Ascending aorta (tissue), 2 donors: ENCODE data around the gene CDH20. TPM values are rescaled to one million over a fixed set of nuclear protein-coding genes. Genes with fewer than 3 reads are reported as not detected.
"Not testable (repeated sequence)": the region's sequence is repeated elsewhere in the genome, so short reads cannot be mapped to it uniquely, and the experiment has no call there.

ENCODE experiments used
- DNase-seq, 2 donors: peaks; one replicate each; pipeline ENCODE4 v3.0.0-alpha.2; 2019; ENCODE audit warnings: low spot score in 2 of 2
- H3K27ac ChIP-seq, 2 donors: fragments of 200-600 bp; sonication (generic); one replicate each; pipeline ENCODE4 v1.5.1; 2016 to 2017; ENCODE audit warnings: mild to moderate bottlenecking in 1 of 2
- H3K27me3 ChIP-seq: fragments of 200-600 bp; sonication (generic); one replicate; pipeline ENCODE4 v1.5.1; 2017
- H3K36me3 ChIP-seq, 2 donors: fragments of 200-600 bp; sonication (generic); one replicate each; pipeline ENCODE4 v1.5.1; 2016
- H3K4me1 ChIP-seq, 2 donors: fragments of 200-600 bp; sonication (generic); one replicate each; pipeline ENCODE4 v1.5.1; 2016 to 2017; ENCODE audit warnings: mild to moderate bottlenecking in 1 of 2
- H3K4me3 ChIP-seq, 2 donors: fragments of 200-600 bp; sonication (generic); one replicate each; pipeline ENCODE4 v1.5.1; 2016 to 2017; ENCODE audit warnings: mild to moderate bottlenecking in 1 of 2
- H3K9me3 ChIP-seq, 2 donors: fragments of 200-600 bp; sonication (generic); one replicate each; pipeline ENCODE4 v1.5.1; 2016
- CTCF ChIP-seq, 3 experiments: fragments of 200-600 bp in 2 of 3; fragments of 450-650 bp in 1 of 3; sonication (generic) in 2 of 3; IDR thresholded peaks; one replicate each; pipeline ENCODE4 v1.5.1; 2016 to 2019; ENCODE audit warnings: antibody characterized with exemption in 3 of 3, mild to moderate bottlenecking in 1 of 3, moderate library complexity in 1 of 3
- intact Hi-C: fragments of 100-400 bp; cut with DNase I; formaldehyde crosslinking; loops from one replicate; pipeline ENCODE4 v1.15.1; 2023
- total RNA-seq: library from RNA; depleted of rRNA; stranded (reverse); fragments of >200 nt; gene quantifications from one replicate; pipeline ENCODE4 v1.1.0, GENCODE V29; 2016

The CDH20 gene
- total RNA-seq, 1 donor from 2014 or later, result not detected

- intact Hi-C loops, result no loop called here
- no peak overlapping the region for H3K27ac ChIP-seq
- no peaks in the 10 kb centered on the region for H3K27me3 ChIP-seq
- no peaks in the 10 kb centered on the region for H3K4me1 ChIP-seq
- no peak for TF ChIP-seq CTCF (IDR thresholded peaks at IDR 0.05)
- no peaks in the 10 kb centered on the region for H3K36me3 ChIP-seq
- DNase-seq, result no peak
- H3K4me3 ChIP-seq, result no peak overlapping the region
- H3K9me3 ChIP-seq, result no peaks in the 10 kb centered on the region
Observed at GRCh38 chr18:61362511-61362910, 29.3 kb downstream of the CDH20 start.

GRCh38 chr18:61364953-61365352, 31.7 kb downstream of the CDH20 start:
- no peak for DNase-seq
- H3K4me3 ChIP-seq, result no peak overlapping the region
- no peaks in the 10 kb centered on the region for H3K4me1 ChIP-seq
- H3K27me3 ChIP-seq, result no peaks in the 10 kb centered on the region
- no peak for TF ChIP-seq CTCF (IDR thresholded peaks at IDR 0.05)
- intact Hi-C loops, result no loop called here
- no peak overlapping the region for H3K27ac ChIP-seq
- no peaks in the 10 kb centered on the region for H3K36me3 ChIP-seq
- H3K9me3 ChIP-seq, result no peaks in the 10 kb centered on the region

GRCh38 chr18:61368001-61368400, 34.8 kb downstream of the CDH20 start:
- Histone ChIP-seq H3K27ac (no peak overlapping the region), H3K4me1 (no peaks in the 10 kb centered on the region), H3K36me3 (no peaks in the 10 kb centered on the region), H3K4me3 (no peak overlapping the region), H3K27me3 (no peaks in the 10 kb centered on the region), H3K9me3 (no peaks in the 10 kb centered on the region)
- intact Hi-C loops, result no loop called here
- no peak for TF ChIP-seq CTCF (IDR thresholded peaks at IDR 0.05)
- no peak for DNase-seq

GRCh38 chr18:61369671-61370070, 36.4 kb downstream of the CDH20 start:
- intact Hi-C loops, H3K9me3 ChIP-seq, DNase-seq: not testable (repeated sequence)

GRCh38 chr18:61371111-61371510, 37.9 kb downstream of the CDH20 start:
- no peaks in the 10 kb centered on the region for H3K36me3 ChIP-seq
- H3K27ac ChIP-seq, result no peak overlapping the region
- no peak for DNase-seq
- no peaks in the 10 kb centered on the region for H3K27me3 ChIP-seq
- no peak overlapping the region for H3K4me3 ChIP-seq
- intact Hi-C loops, result no loop called here
- no peak for TF ChIP-seq CTCF (IDR thresholded peaks at IDR 0.05)
- H3K4me1 ChIP-seq, result no peaks in the 10 kb centered on the region
- no peaks in the 10 kb centered on the region for H3K9me3 ChIP-seq

More at GRCh38 chr18:61369671-61370070, 36.4 kb downstream of the CDH20 start:
- H3K27me3 ChIP-seq, H3K36me3 ChIP-seq, H3K4me3 ChIP-seq, H3K4me1 ChIP-seq, H3K27ac ChIP-seq: not testable (repeated sequence)

GRCh38 chr18:61379827-61380226, 46.6 kb downstream of the CDH20 start:
- H3K27ac ChIP-seq, result no peak overlapping the region
- intact Hi-C loops, result no loop called here
- no peak for DNase-seq
- H3K36me3 ChIP-seq, result no peaks in the 10 kb centered on the region
- H3K27me3 ChIP-seq, result no peaks in the 10 kb centered on the region
- no peaks in the 10 kb centered on the region for H3K4me1 ChIP-seq
- no peak for TF ChIP-seq CTCF (IDR thresholded peaks at IDR 0.05)
- H3K9me3 ChIP-seq, result no peaks in the 10 kb centered on the region
- H3K4me3 ChIP-seq, result no peak overlapping the region
